ENCODE measurements around the gene PARD3. TPM values are rescaled to one million over a fixed set of nuclear protein-coding genes. Genes with fewer than 3 reads are reported as not detected.

Gene PARD3
- total RNA-seq, 1 donor from 2014 or later: 34.1 TPM

GRCh38 chr10:34126371-34127151 lies 688.5 kb downstream of the PARD3 start:
- DNase-seq: no peak
- no peaks in the 10 kb centered on the region for H3K9me3 ChIP-seq
- peaks cover 4% of the 10 kb centered on the region for H3K36me3 ChIP-seq
- ATAC-seq: no peak
- H3K27me3 ChIP-seq (ENCODE audit: low read depth): no peaks in the 10 kb centered on the region
- H3K4me3 ChIP-seq: no peak overlapping the region
- intact Hi-C loops (cut with DNase I): no loop called here
- no peak overlapping the region for H3K27ac ChIP-seq
- H3K4me1 ChIP-seq: peaks cover 12% of the 10 kb centered on the region
- no peak for TF ChIP-seq CTCF (IDR thresholded peaks at IDR 0.05)

- ATAC-seq: no peak
- TF ChIP-seq CTCF (IDR thresholded peaks at IDR 0.05): no peak
- peaks cover 18% of the 10 kb centered on the region for H3K4me1 ChIP-seq
- peaks cover 4% of the 10 kb centered on the region for H3K36me3 ChIP-seq
- H3K27me3 ChIP-seq (ENCODE audit: low read depth): no peaks in the 10 kb centered on the region
- H3K27ac ChIP-seq: no peak overlapping the region
- H3K9me3 ChIP-seq: no peaks in the 10 kb centered on the region
- H3K4me3 ChIP-seq: no peak overlapping the region
- intact Hi-C loops (cut with DNase I): no loop called here
- DNase-seq: no peak
Observed at GRCh38 chr10:34125702-34126101, 689.4 kb downstream of the PARD3 start.

DNA sequence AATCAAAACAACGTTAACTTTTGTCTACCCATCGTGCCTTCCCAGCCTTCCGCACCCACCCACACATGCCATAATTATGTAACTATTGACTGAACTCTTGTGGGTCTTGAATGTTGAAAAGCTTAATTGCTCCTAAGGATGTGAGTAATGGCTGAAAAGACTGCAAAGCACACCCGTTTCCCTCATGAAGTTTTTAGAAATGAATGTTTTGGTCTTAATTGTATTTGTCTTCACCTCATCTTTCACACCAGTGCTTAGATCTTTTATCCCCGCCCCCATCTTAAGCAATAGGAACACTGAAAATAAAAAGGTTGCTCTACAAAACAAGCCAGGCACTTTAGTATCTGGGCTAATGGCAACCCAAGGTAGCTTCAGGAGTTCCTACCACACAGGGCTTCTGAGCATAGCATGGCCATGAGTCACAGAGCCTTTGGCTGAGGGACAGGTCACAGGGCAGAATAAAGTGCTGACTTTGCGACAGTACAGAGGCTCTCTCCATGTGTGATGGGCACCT lies 690.5 kb downstream of the PARD3 start:
- peak; percentile 64 to 83 for ATAC-seq
- no peak overlapping the region for H3K4me3 ChIP-seq
- no peaks in the 10 kb centered on the region for H3K9me3 ChIP-seq
- H3K4me1 ChIP-seq: peaks cover 18% of the 10 kb centered on the region
- DNase-seq: no peak
- peaks cover 4% of the 10 kb centered on the region for H3K36me3 ChIP-seq
- intact Hi-C loops (cut with DNase I): no loop called here
- no peaks in the 10 kb centered on the region for H3K27me3 ChIP-seq (ENCODE audit: low read depth)
- H3K27ac ChIP-seq: no peak overlapping the region
- no peak for TF ChIP-seq CTCF (IDR thresholded peaks at IDR 0.05)

- no peak overlapping the region for H3K4me3 ChIP-seq
- peaks cover 25% of the 10 kb centered on the region for H3K4me1 ChIP-seq
- no peaks in the 10 kb centered on the region for H3K27me3 ChIP-seq (ENCODE audit: low read depth)
- no peak for TF ChIP-seq CTCF (IDR thresholded peaks at IDR 0.05)
- DNase-seq: no peak
- no peak for ATAC-seq
- intact Hi-C loops (cut with DNase I): no loop called here
- H3K27ac ChIP-seq: no peak overlapping the region
- H3K36me3 ChIP-seq: no peaks in the 10 kb centered on the region
- H3K9me3 ChIP-seq: no peaks in the 10 kb centered on the region
Observed at GRCh38 chr10:34121781-34122622, 693.1 kb downstream of the PARD3 start.

- DNase-seq: no peak
- Histone ChIP-seq H3K27me3 (ENCODE audit: low read depth) (no peaks in the 10 kb centered on the region), H3K4me3 (no peak overlapping the region), H3K4me1 (peaks cover 32% of the 10 kb centered on the region), H3K36me3 (no peaks in the 10 kb centered on the region), H3K9me3 (no peaks in the 10 kb centered on the region), H3K27ac (no peak overlapping the region)
- intact Hi-C loops (cut with DNase I): no loop called here
- no peak for ATAC-seq
- TF ChIP-seq CTCF (IDR thresholded peaks at IDR 0.05): no peak
Observed at GRCh38 chr10:34121125-34121753, 693.9 kb downstream of the PARD3 start.

Measured in lower lobe of right lung (tissue), 2 donors.